OCI-LY7 (cell line): Measurements from ENCODE around the gene DGKH. TPM values are rescaled to one million over a fixed set of nuclear protein-coding genes. Genes with fewer than 3 reads are reported as not detected.
"Not testable (repeated sequence)": the region's sequence is repeated elsewhere in the genome, so short reads cannot be mapped to it uniquely, and the experiment has no call there.

Source experiments
- BruUV-seq: library from RNA; stranded (reverse); fragments of 400-500 nt; replicated peaks from 2 replicates; lab custom pipeline; 2021; lab: Mats Ljungman, UMichigan
- CTCF ChIA-PET: fragments of 300-600 bp; sonication (Branson Sonifier 250); formaldehyde crosslinking; loops from one replicate; lab custom pipeline; 2022; ENCODE audit warnings: antibody characterized with exemption; ENCODE audit not compliant: unreplicated experiment; lab: Charles Lee
- POLR2A ChIA-PET: fragments of 300-600 bp; sonication (Branson Sonifier 250); formaldehyde crosslinking; loops from one replicate; lab custom pipeline; 2022; ENCODE audit warnings: antibody characterized with exemption; lab: Charles Lee
- DNase-seq: peaks from one replicate; pipeline ENCODE4 v3.0.0-alpha.2; 2015; ENCODE audit warnings: low spot score
- H2AFZ ChIP-seq: fragments of 200-600 bp; sonication (generic), shearing (Covaris generic); 2 replicates; pipeline ENCODE4 v1.6.1; 2014; ENCODE audit warnings: mild to moderate bottlenecking, antibody characterized with exemption, low read length, moderate library complexity
- H3K27ac ChIP-seq: fragments of 200-600 bp; sonication (generic); 2 replicates; pipeline ENCODE4 v1.5.1; 2014; ENCODE audit warnings: mixed run types, low read depth, mild to moderate bottlenecking, moderate library complexity, low read length, inconsistent platforms; ENCODE audit not compliant: poor library complexity, severe bottlenecking
- H3K36me3 ChIP-seq: fragments of 200-600 bp; sonication (generic); 2 replicates; pipeline ENCODE4 v1.6.1; 2014; ENCODE audit warnings: mild to moderate bottlenecking, antibody characterized with exemption, low read length, moderate library complexity, mixed read lengths; ENCODE audit not compliant: insufficient read depth
- H3K4me1 ChIP-seq: fragments of 200-600 bp; sonication (generic); 2 replicates; pipeline ENCODE4 v1.5.1; 2014; ENCODE audit warnings: mild to moderate bottlenecking, low read length; ENCODE audit not compliant: insufficient read depth, poor library complexity, severe bottlenecking
- H3K4me2 ChIP-seq: fragments of 200-600 bp; sonication (generic); 2 replicates; pipeline ENCODE4 v1.6.1; 2014; ENCODE audit warnings: mild to moderate bottlenecking, low read length
- H3K4me3 ChIP-seq: fragments of 200-600 bp; sonication (generic); 2 replicates; pipeline ENCODE4 v1.5.1; 2014; ENCODE audit warnings: mild to moderate bottlenecking, low read depth, low read length; ENCODE audit not compliant: poor library complexity, severe bottlenecking
- H3K79me2 ChIP-seq: fragments of 200-600 bp; sonication (generic); 2 replicates; pipeline ENCODE4 v1.6.1; 2016; ENCODE audit warnings: low read depth, mild to moderate bottlenecking, low read length, moderate library complexity, mixed read lengths; ENCODE audit not compliant: insufficient read depth
- H3K9me2 ChIP-seq: fragments of 200-600 bp; sonication (generic); 2 replicates; pipeline ENCODE4 v1.6.1; 2016; ENCODE audit warnings: mild to moderate bottlenecking, low read length, mixed read lengths; ENCODE audit not compliant: insufficient read depth
- H3K9me3 ChIP-seq: fragments of 200-600 bp; sonication (generic); 2 replicates; pipeline ENCODE4 v1.6.1; 2014; ENCODE audit warnings: mild to moderate bottlenecking, mixed run types, low read length, mixed read lengths
- H4K20me1 ChIP-seq: fragments of 200-600 bp; sonication (generic); 2 replicates; pipeline ENCODE4 v1.6.1; 2014; ENCODE audit warnings: mild to moderate bottlenecking, antibody characterized with exemption, low read length, moderate library complexity, mixed read lengths; ENCODE audit not compliant: insufficient read depth
- CTCF ChIP-seq: fragments of 200-600 bp; sonication (generic); conservative IDR thresholded peaks from 2 replicates; pipeline ENCODE4 v1.5.1; 2014; ENCODE audit warnings: mild to moderate bottlenecking, antibody characterized with exemption, low read length, moderate library complexity, mixed read lengths
- EZH2phosphoT487 ChIP-seq: fragments of 200-600 bp; sonication (generic); IDR thresholded peaks from 2 replicates; pipeline ENCODE4 v1.6.1; 2018; ENCODE audit warnings: low read depth, borderline replicate concordance, mild to moderate bottlenecking, mixed run types, antibody characterized with exemption, low read length, moderate library complexity, mixed read lengths
- intact Hi-C: fragments of 100-400 bp; cut with micrococcal nuclease; formaldehyde crosslinking; loops from one replicate; pipeline ENCODE4 v1.10.0; 2022; ENCODE audit not compliant: unreplicated experiment
- total RNA-seq, 2 experiments: library from RNA; depleted of rRNA in 1 of 2; stranded (reverse); fragments of >200 nt in 1 of 2; shearing (Covaris generic) in 1 of 2; gene quantifications; 2 replicates each; pipeline ENCODE4 v1.2.3, GENCODE V29; 2014 to 2022

Gene DGKH
- total RNA-seq, 2 experiments from 2014 or later: 6.2 to 16.1 TPM

GRCh38 chr13:42153199-42154113 lies 105.0 kb downstream of the DGKH start:
- H3K79me2 ChIP-seq: no peaks in the 10 kb centered on the region
- no peak overlapping the region for H3K27ac ChIP-seq
- H4K20me1 ChIP-seq: no peaks in the 10 kb centered on the region
- no peak overlapping the region for H3K4me3 ChIP-seq
- H3K36me3 ChIP-seq: no peaks in the 10 kb centered on the region
- ChIA-PET POLR2A (interaction anchor here (0.6 to 0.7 kb wide), 2 partner anchors 115 to 589 kb away, joined by 3 read pairs; no protein-coding TSS in a partner anchor), CTCF (no interaction called here)
- no peak overlapping the region for H2AFZ ChIP-seq
- TF ChIP-seq CTCF (no peak), EZH2phosphoT487 (no peak)
- no peak overlapping the region for H3K4me2 ChIP-seq
- H3K9me2 ChIP-seq: no peaks in the 10 kb centered on the region
- intact Hi-C loops: no loop called here
- BruUV-seq: no TSS peak
- no peak for DNase-seq
- no peaks in the 10 kb centered on the region for H3K9me3 ChIP-seq
- H3K4me1 ChIP-seq: no peaks in the 10 kb centered on the region

- Histone ChIP-seq H3K4me3 (no peak overlapping the region), H3K36me3 (no peaks in the 10 kb centered on the region), H3K9me3 (no peaks in the 10 kb centered on the region), H3K79me2 (no peaks in the 10 kb centered on the region), H3K27ac (no peak overlapping the region), H3K4me1 (no peaks in the 10 kb centered on the region), H4K20me1 (no peaks in the 10 kb centered on the region), H3K4me2 (no peak overlapping the region), H3K9me2 (no peaks in the 10 kb centered on the region), H2AFZ (no peak overlapping the region)
- intact Hi-C loops: no loop called here
- DNase-seq: no peak
- ChIA-PET POLR2A (interaction anchor here (0.6 to 1.2 kb wide), 2 partner anchors 10 to 41 kb away, joined by 3 to 4 read pairs; no protein-coding TSS in a partner anchor), CTCF (no interaction called here)
- no TSS peak for BruUV-seq
- TF ChIP-seq EZH2phosphoT487 (no peak), CTCF (no peak)
Observed at GRCh38 chr13:42155251-42155650, 106.8 kb downstream of the DGKH start.

GRCh38 chr13:42163338-42163737 lies 114.9 kb downstream of the DGKH start:
- H2AFZ ChIP-seq, POLR2A ChIA-PET, intact Hi-C loops, CTCF ChIA-PET, BruUV-seq, H3K9me2 ChIP-seq, H3K9me3 ChIP-seq, H3K4me2 ChIP-seq, H3K79me2 ChIP-seq, H3K4me3 ChIP-seq, DNase-seq, H4K20me1 ChIP-seq, H3K27ac ChIP-seq, H3K36me3 ChIP-seq, H3K4me1 ChIP-seq: not testable (repeated sequence)

- H3K9me3 ChIP-seq, POLR2A ChIA-PET, CTCF ChIA-PET, H3K4me1 ChIP-seq, H2AFZ ChIP-seq, intact Hi-C loops, H3K9me2 ChIP-seq, H3K27ac ChIP-seq, H3K4me2 ChIP-seq, H4K20me1 ChIP-seq, DNase-seq, H3K4me3 ChIP-seq, H3K79me2 ChIP-seq, H3K36me3 ChIP-seq, BruUV-seq: not testable (repeated sequence)
Observed at GRCh38 chr13:42163910-42164309, 115.5 kb downstream of the DGKH start.
